ENCODE results near the gene FGGY.

DNA sequence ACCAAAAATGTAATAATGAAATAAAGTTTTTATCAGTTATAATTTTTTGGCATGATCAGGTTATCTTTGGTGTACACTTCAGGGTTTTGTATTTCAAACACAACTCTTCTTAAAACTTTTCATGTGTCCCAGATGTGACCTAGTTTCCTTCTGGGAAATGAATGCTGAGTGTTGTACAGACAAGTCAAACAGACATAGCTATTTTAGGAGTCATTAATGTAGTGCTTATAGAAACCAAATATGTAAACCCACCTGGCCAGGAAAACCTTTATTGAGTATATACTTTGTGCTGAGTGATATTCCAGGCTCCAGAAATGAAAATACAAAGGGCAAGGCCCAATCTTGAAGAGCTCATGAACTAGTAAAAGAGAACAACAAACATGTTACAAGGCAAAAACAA, 491.9 kb downstream of the FGGY start:
- TF ChIP-seq CTCF (conservative IDR thresholded peaks at IDR 0.05 in 1 of 2, IDR thresholded peaks at IDR 0.05 in 1 of 2; ENCODE audit: extremely low read depth in 1 of 2, insufficient read depth in 1 of 2, low read depth in 1 of 2, low read length in 2 of 2) (no peak), EZH2 (IDR thresholded peaks at IDR 0.05; ENCODE audit: borderline replicate concordance, low read length) (no peak)
